Measurements from ENCODE around the gene NPAS3.

DNA sequence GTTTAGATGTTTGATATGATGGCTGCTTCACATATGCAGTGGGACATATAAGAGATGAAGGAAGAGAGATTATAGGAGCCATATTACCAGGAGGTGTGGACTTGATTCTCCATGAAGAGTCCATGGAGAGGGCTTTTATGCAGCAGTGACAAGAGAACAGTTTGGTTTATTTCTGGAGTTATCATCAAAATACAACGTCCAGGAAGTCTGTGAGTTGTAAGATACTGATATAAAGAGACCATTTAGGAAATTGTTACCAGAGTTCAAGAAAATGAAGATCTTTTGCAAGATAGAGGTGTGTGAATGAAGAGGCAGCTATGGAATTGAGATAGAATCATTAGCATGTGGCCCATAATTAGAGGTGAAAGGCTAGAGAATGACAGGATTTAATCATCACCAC lies 431.7 kb downstream of the NPAS3 start:
- TF ChIP-seq, protein P1, sequence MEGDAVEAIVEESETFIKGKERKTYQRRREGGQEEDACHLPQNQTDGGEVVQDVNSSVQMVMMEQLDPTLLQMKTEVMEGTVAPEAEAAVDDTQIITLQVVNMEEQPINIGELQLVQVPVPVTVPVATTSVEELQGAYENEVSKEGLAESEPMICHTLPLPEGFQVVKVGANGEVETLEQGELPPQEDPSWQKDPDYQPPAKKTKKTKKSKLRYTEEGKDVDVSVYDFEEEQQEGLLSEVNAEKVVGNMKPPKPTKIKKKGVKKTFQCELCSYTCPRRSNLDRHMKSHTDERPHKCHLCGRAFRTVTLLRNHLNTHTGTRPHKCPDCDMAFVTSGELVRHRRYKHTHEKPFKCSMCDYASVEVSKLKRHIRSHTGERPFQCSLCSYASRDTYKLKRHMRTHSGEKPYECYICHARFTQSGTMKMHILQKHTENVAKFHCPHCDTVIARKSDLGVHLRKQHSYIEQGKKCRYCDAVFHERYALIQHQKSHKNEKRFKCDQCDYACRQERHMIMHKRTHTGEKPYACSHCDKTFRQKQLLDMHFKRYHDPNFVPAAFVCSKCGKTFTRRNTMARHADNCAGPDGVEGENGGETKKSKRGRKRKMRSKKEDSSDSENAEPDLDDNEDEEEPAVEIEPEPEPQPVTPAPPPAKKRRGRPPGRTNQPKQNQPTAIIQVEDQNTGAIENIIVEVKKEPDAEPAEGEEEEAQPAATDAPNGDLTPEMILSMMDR (IDR thresholded peaks at IDR 0.05; ENCODE audit: low read depth, low read length, missing input control), result no peak
- TF ChIP-seq JUND (IDR thresholded peaks at IDR 0.05), result no peak
- TF ChIP-seq NR2F2 (IDR thresholded peaks at IDR 0.05), result no peak
- TF ChIP-seq RXRA (IDR thresholded peaks at IDR 0.05), result no peak
- TF ChIP-seq, protein P2, sequence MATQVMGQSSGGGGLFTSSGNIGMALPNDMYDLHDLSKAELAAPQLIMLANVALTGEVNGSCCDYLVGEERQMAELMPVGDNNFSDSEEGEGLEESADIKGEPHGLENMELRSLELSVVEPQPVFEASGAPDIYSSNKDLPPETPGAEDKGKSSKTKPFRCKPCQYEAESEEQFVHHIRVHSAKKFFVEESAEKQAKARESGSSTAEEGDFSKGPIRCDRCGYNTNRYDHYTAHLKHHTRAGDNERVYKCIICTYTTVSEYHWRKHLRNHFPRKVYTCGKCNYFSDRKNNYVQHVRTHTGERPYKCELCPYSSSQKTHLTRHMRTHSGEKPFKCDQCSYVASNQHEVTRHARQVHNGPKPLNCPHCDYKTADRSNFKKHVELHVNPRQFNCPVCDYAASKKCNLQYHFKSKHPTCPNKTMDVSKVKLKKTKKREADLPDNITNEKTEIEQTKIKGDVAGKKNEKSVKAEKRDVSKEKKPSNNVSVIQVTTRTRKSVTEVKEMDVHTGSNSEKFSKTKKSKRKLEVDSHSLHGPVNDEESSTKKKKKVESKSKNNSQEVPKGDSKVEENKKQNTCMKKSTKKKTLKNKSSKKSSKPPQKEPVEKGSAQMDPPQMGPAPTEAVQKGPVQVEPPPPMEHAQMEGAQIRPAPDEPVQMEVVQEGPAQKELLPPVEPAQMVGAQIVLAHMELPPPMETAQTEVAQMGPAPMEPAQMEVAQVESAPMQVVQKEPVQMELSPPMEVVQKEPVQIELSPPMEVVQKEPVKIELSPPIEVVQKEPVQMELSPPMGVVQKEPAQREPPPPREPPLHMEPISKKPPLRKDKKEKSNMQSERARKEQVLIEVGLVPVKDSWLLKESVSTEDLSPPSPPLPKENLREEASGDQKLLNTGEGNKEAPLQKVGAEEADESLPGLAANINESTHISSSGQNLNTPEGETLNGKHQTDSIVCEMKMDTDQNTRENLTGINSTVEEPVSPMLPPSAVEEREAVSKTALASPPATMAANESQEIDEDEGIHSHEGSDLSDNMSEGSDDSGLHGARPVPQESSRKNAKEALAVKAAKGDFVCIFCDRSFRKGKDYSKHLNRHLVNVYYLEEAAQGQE (IDR thresholded peaks at IDR 0.05), result no peak
- no peak for TF ChIP-seq TAF1 (conservative IDR thresholded peaks at IDR 0.05)
- TF ChIP-seq, protein P3, sequence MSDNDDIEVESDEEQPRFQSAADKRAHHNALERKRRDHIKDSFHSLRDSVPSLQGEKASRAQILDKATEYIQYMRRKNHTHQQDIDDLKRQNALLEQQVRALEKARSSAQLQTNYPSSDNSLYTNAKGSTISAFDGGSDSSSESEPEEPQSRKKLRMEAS (IDR thresholded peaks at IDR 0.05), result no peak
- TF ChIP-seq YY1 (IDR thresholded peaks at IDR 0.05), result no peak
- no peak for TF ChIP-seq GABPA (IDR thresholded peaks at IDR 0.05 in 1 of 2, conservative IDR thresholded peaks at IDR 0.05 in 1 of 2)
- TF ChIP-seq EGR1 (IDR thresholded peaks at IDR 0.05; ENCODE audit: low read depth in 2 of 2), result no peak
- no peak for TF ChIP-seq FOXA1 (IDR thresholded peaks at IDR 0.05)
- TF ChIP-seq RAD21 (IDR thresholded peaks at IDR 0.05), result no peak
- TF ChIP-seq, protein P4, sequence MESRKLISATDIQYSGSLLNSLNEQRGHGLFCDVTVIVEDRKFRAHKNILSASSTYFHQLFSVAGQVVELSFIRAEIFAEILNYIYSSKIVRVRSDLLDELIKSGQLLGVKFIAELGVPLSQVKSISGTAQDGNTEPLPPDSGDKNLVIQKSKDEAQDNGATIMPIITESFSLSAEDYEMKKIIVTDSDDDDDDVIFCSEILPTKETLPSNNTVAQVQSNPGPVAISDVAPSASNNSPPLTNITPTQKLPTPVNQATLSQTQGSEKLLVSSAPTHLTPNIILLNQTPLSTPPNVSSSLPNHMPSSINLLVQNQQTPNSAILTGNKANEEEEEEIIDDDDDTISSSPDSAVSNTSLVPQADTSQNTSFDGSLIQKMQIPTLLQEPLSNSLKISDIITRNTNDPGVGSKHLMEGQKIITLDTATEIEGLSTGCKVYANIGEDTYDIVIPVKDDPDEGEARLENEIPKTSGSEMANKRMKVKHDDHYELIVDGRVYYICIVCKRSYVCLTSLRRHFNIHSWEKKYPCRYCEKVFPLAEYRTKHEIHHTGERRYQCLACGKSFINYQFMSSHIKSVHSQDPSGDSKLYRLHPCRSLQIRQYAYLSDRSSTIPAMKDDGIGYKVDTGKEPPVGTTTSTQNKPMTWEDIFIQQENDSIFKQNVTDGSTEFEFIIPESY (IDR thresholded peaks at IDR 0.05), result no peak

Data from liver (tissue), 3 donors.